GM12865 (cell line): Measurements from ENCODE around the gene LRRC2.

Experiments used
- DNase-seq: peaks from one replicate; pipeline ENCODE4 v3.0.0; 2010; ENCODE audit warnings: low read depth
- H3K4me3 ChIP-seq: 2 replicates; pipeline ENCODE4 v1.5.1; 2011; ENCODE audit warnings: mild to moderate bottlenecking, low read depth, low read length, control low read depth
- TF ChIP-seq, protein P1 (sequence below): IDR thresholded peaks from 2 replicates; pipeline ENCODE4 v1.5.1; 2011; ENCODE audit warnings: low read length, control low read depth, low read depth, inconsistent platforms; ENCODE audit not compliant: insufficient read depth; ENCODE audit errors: missing control alignments

The LRRC2 gene

DNA sequence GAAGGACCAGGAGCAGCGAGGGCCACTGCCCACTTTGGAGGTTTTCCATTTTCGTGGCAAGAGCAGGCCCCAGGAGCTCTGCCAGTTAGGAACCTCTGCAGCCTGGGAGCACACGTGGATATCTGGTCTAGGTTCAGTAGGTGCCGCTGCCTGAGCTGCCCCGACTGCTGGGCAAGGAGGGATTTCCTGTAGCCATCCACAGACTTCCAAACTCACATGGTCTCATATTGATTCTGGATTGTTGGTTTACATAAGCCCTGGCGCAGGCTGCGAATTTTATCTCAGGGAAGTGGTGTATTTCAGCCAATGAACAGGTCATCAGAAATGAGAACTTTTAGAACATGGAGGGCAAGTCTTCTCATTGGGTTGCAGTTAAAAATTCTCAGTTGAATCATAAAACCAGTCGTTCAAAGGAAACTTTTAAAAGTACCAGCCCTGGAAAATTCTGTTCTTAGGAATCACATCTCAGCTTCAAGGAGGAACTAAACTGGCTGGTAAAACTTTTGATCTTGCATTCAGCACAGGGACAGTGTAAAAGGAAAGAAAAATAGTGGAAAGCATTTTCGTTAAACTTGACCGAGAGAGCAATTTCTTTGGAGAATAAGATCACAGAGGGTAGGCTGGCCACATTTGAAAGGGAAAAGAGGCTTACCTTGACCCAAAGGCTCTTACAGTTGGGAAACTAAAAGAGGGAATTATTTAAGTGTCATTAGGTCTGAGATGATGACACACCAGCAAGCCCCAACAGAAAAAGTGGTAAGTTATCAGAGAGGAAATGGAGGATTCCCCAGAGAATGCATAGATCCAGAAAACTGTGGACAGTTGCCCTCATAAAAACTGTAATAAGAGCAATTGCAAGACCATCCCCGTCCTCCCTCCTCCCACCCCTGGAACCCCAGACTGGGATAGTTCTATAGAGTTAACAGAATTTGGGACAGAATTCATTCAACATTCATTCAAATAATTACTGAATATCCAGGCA lies 74.7 kb downstream of the LRRC2 start:
- TF ChIP-seq, protein P1, sequence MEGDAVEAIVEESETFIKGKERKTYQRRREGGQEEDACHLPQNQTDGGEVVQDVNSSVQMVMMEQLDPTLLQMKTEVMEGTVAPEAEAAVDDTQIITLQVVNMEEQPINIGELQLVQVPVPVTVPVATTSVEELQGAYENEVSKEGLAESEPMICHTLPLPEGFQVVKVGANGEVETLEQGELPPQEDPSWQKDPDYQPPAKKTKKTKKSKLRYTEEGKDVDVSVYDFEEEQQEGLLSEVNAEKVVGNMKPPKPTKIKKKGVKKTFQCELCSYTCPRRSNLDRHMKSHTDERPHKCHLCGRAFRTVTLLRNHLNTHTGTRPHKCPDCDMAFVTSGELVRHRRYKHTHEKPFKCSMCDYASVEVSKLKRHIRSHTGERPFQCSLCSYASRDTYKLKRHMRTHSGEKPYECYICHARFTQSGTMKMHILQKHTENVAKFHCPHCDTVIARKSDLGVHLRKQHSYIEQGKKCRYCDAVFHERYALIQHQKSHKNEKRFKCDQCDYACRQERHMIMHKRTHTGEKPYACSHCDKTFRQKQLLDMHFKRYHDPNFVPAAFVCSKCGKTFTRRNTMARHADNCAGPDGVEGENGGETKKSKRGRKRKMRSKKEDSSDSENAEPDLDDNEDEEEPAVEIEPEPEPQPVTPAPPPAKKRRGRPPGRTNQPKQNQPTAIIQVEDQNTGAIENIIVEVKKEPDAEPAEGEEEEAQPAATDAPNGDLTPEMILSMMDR: no peak
- no peak for DNase-seq
- no peak overlapping the region for H3K4me3 ChIP-seq

DNA sequence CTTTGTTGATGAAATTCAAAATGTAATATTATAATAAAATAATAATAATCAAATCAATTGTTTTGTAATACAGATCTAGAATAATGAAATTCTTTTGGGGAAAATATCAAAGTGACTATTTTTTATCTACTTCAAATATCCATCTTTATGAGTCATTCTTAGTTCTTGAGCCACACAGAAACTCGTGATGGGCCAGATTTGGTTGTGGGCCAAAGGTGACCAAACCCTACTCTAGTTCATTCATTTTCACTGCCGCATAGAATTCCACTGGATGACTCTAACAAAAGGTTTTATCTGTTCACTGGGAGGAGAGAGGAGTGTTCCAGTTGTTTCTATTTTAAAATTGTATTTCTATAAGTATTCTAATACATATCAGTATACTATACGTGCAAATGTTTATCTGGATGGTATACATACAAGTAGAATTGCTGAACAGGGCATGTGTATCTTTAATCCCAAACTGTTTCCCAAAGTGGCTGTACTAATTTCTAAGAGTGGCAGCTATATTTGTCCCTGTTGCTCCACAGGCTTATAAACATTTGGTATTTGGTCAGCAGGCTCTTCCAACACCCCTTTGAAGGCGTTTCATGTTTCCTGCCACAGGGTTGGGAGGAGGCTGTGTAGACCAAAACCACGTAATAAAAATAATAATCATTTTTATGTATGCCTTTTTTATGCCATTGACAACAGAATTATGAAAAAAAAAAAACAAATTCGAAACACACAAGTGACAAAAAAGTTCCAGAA lies 75.6 kb downstream of the LRRC2 start:
- H3K4me3 ChIP-seq: no peak overlapping the region
- DNase-seq: no peak
- TF ChIP-seq, protein P1: no peak

DNA sequence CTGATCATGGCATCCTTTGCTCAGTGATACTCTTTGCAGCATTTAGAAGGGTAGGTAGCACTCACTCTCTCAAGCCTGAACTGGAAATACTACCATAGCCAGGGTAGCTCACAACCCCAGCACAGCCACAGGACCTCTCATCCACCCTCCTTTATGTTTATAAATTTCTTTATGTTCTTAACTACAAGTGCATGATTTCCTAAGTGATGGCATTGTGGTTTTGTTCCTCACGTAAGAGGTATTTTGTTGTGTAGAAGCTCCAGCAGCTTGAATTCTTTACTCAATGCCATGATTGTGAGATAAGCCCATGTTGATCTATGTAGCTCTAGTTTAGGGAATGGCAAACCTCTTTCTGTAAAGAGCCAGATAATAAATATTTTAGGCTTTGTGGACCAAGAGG lies 76.2 kb downstream of the LRRC2 start:
- H3K4me3 ChIP-seq: no peak overlapping the region
- DNase-seq: no peak
- TF ChIP-seq, protein P1: no peak

DNA sequence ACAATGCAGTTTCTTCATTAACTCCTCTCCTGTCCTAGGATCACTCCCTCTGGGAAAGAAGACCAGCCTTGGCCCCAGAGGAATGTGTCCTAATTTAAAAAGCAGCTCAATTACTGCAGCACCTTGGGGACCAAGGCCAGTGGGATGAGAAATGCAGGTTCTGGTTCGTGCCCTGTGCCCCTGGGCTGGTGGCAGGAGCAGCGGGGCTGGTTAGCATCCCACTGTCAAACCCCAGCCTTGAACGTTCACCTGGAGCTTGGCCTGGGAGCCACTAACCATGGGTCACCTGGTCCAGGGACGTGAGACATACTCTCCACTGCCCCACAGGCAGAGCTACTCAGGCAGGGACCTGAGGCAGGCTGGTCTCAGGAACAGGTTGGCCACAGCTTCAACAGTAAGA lies 76.7 kb downstream of the LRRC2 start:
- TF ChIP-seq, protein P1: no peak
- no peak for DNase-seq
- no peak overlapping the region for H3K4me3 ChIP-seq

DNA sequence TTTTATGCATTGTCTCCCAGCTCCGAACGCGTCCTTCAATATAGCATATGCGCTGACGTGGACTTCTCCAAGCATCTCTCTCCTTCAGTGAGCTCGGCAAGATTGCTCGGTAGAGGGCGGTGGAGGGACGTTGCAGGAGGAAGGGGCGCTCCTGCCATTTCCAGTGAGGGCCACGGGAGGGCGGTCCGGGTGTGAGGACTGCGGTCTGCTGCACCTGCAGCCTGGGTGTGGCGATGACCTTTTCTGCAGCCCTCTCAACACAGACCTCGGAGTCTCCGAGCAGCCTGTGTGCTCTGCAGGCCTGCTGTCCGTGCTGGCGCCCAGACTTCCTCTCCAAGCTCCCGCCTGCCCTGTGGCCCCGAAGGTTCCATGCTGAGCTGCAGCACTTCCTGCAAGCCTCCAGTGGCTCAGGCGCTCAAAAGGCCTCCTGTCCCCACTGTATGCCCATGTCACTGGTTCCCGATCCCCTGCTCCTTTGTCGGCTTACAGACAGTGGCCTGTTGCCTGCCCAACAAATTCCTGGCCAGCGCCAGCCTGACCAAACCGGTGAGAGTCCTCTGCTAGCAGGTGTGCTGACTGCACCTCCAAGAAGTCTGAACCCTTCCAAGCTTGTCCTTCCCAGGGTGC lies 77.3 kb downstream of the LRRC2 start:
- no peak overlapping the region for H3K4me3 ChIP-seq
- TF ChIP-seq, protein P1: peak; percentile 100
- peak; percentile 95 for DNase-seq

DNA sequence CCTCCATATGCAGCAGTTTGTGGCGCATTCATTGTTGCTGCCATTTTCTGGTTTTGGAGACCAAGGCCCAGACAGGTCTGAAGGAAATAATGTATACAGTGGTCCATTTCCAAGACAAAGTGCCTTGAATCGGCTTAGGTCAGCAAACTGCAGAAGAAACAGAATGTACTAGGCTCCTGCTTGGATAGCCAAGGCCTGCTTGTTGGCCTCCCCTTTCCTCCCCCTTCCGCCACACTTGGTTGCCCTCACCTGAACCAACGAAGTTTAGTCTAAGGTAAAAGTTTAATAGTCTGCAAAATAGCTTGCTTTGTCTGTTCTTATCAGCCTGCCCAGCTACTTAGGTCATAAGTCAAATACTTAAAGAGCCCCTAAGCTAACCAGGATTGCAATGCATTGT lies 80.3 kb downstream of the LRRC2 start:
- DNase-seq: no peak
- H3K4me3 ChIP-seq: no peak overlapping the region
- TF ChIP-seq, protein P1: no peak
